ENCODE data around the gene TCIRG1.

TCIRG1 gene

GRCh38 chr11:68081691-68082090, 42.9 kb downstream of the TCIRG1 start:
- Histone ChIP-seq H3F3A (ENCODE audit: insufficient read depth, low read length) (no peaks in the 10 kb centered on the region), H3K79me2 (ENCODE audit: low read length) (0 out of 2 replicates have a peak, but pooled peaks cover 5% of the 10 kb centered on the region), H3K4me2 (ENCODE audit: low read depth, low read length) (no peak overlapping the region), H3K9me2 (replicated peaks; ENCODE audit: insufficient read depth, low read length) (no peaks in the 10 kb centered on the region), H3K36me3 (replicated peaks; ENCODE audit: insufficient read depth, low read length) (no peaks in the 10 kb centered on the region), H4K20me1 (ENCODE audit: insufficient read depth, low read length) (no peaks in the 10 kb centered on the region), H3K4me3 (ENCODE audit: low read length) (no peak overlapping the region), H3K4me1 (ENCODE audit: low read length) (no peaks in the 10 kb centered on the region), H3K27me3 (replicated peaks; ENCODE audit: insufficient read depth, low read length) (no peaks in the 10 kb centered on the region), H3K9me3 (replicated peaks; ENCODE audit: insufficient read depth, low read length) (no peaks in the 10 kb centered on the region), H3K9ac (ENCODE audit: low read length) (no peak overlapping the region), H2AFZ (ENCODE audit: low read length) (no peak overlapping the region), H3K27ac (ENCODE audit: low read length) (no peak overlapping the region)
- DNase-seq = no peak
- no peak for TF ChIP-seq EZH2 (optimal IDR thresholded peaks at IDR 0.05; ENCODE audit: low read depth, low read length)

GRCh38 chr11:68082481-68082880, 43.7 kb downstream of the TCIRG1 start:
- no peaks in the 10 kb centered on the region for H3K4me1 ChIP-seq (ENCODE audit: low read length)
- no peak overlapping the region for H3K4me3 ChIP-seq (ENCODE audit: low read length)
- 0 out of 2 replicates have a peak, but pooled peaks cover 5% of the 10 kb centered on the region for H3K79me2 ChIP-seq (ENCODE audit: low read length)
- H3K27me3 ChIP-seq (replicated peaks; ENCODE audit: insufficient read depth, low read length) = no peaks in the 10 kb centered on the region
- H3F3A ChIP-seq (ENCODE audit: insufficient read depth, low read length) = no peaks in the 10 kb centered on the region
- no peak for DNase-seq
- no peak overlapping the region for H3K27ac ChIP-seq (ENCODE audit: low read length)
- no peaks in the 10 kb centered on the region for H3K36me3 ChIP-seq (replicated peaks; ENCODE audit: insufficient read depth, low read length)
- H4K20me1 ChIP-seq (ENCODE audit: insufficient read depth, low read length) = no peaks in the 10 kb centered on the region
- H3K9ac ChIP-seq (ENCODE audit: low read length) = no peak overlapping the region
- H3K9me2 ChIP-seq (replicated peaks; ENCODE audit: insufficient read depth, low read length) = no peaks in the 10 kb centered on the region
- TF ChIP-seq EZH2 (optimal IDR thresholded peaks at IDR 0.05; ENCODE audit: low read depth, low read length) (no peak), CTCF (IDR thresholded peaks at IDR 0.05; ENCODE audit: low read length) (no peak), EZH2phosphoT487 (IDR thresholded peaks at IDR 0.05; ENCODE audit: low read length) (no peak)
- no peaks in the 10 kb centered on the region for H3K9me3 ChIP-seq (replicated peaks; ENCODE audit: insufficient read depth, low read length)
- no peak overlapping the region for H2AFZ ChIP-seq (ENCODE audit: low read length)
- H3K4me2 ChIP-seq (ENCODE audit: low read depth, low read length) = no peak overlapping the region

- Histone ChIP-seq H3K27ac (ENCODE audit: low read length) (no peak overlapping the region), H3F3A (ENCODE audit: insufficient read depth, low read length) (no peaks in the 10 kb centered on the region), H3K9ac (ENCODE audit: low read length) (no peak overlapping the region), H3K36me3 (replicated peaks; ENCODE audit: insufficient read depth, low read length) (no peaks in the 10 kb centered on the region), H3K4me1 (ENCODE audit: low read length) (no peaks in the 10 kb centered on the region), H3K9me2 (replicated peaks; ENCODE audit: insufficient read depth, low read length) (no peaks in the 10 kb centered on the region), H3K9me3 (replicated peaks; ENCODE audit: insufficient read depth, low read length) (no peaks in the 10 kb centered on the region), H3K79me2 (ENCODE audit: low read length) (0 out of 2 replicates have a peak, but pooled peaks cover 5% of the 10 kb centered on the region), H3K4me3 (ENCODE audit: low read length) (no peak overlapping the region), H3K4me2 (ENCODE audit: low read depth, low read length) (no peak overlapping the region), H3K27me3 (replicated peaks; ENCODE audit: insufficient read depth, low read length) (no peaks in the 10 kb centered on the region), H2AFZ (ENCODE audit: low read length) (no peak overlapping the region), H4K20me1 (ENCODE audit: insufficient read depth, low read length) (no peaks in the 10 kb centered on the region)
- TF ChIP-seq EZH2 (optimal IDR thresholded peaks at IDR 0.05; ENCODE audit: low read depth, low read length) (no peak), EZH2phosphoT487 (IDR thresholded peaks at IDR 0.05; ENCODE audit: low read length) (no peak), CTCF (IDR thresholded peaks at IDR 0.05; ENCODE audit: low read length) (no peak)
- DNase-seq = no peak
Measured at GRCh38 chr11:68083517-68083916, 44.7 kb downstream of the TCIRG1 start.

GRCh38 chr11:68089679-68090078, 50.9 kb downstream of the TCIRG1 start:
- no peaks in the 10 kb centered on the region for H3K9me2 ChIP-seq (replicated peaks; ENCODE audit: insufficient read depth, low read length)
- H3K4me2 ChIP-seq (ENCODE audit: low read depth, low read length) = no peak overlapping the region
- no peak overlapping the region for H2AFZ ChIP-seq (ENCODE audit: low read length)
- H3K4me1 ChIP-seq (ENCODE audit: low read length) = no peaks in the 10 kb centered on the region
- H3K27ac ChIP-seq (ENCODE audit: low read length) = no peak overlapping the region
- TF ChIP-seq CTCF (IDR thresholded peaks at IDR 0.05; ENCODE audit: low read length) (no peak), EZH2 (optimal IDR thresholded peaks at IDR 0.05; ENCODE audit: low read depth, low read length) (no peak)
- H3F3A ChIP-seq (ENCODE audit: insufficient read depth, low read length) = no peaks in the 10 kb centered on the region
- no peaks in the 10 kb centered on the region for H4K20me1 ChIP-seq (ENCODE audit: insufficient read depth, low read length)
- H3K9me3 ChIP-seq (replicated peaks; ENCODE audit: insufficient read depth, low read length) = no peaks in the 10 kb centered on the region
- no peaks in the 10 kb centered on the region for H3K36me3 ChIP-seq (replicated peaks; ENCODE audit: insufficient read depth, low read length)
- DNase-seq = no peak
- 0 out of 2 replicates have a peak, but pooled peaks cover 2% of the 10 kb centered on the region for H3K79me2 ChIP-seq (ENCODE audit: low read length)
- no peak overlapping the region for H3K4me3 ChIP-seq (ENCODE audit: low read length)
- no peak overlapping the region for H3K9ac ChIP-seq (ENCODE audit: low read length)
- no peaks in the 10 kb centered on the region for H3K27me3 ChIP-seq (replicated peaks; ENCODE audit: insufficient read depth, low read length)
